Loucy (cell line): ENCODE measurements around the gene SIRPA.

Source experiments
- EZH2phosphoT487 ChIP-seq: fragments of 200-600 bp; IDR thresholded peaks from 2 replicates; pipeline ENCODE4 v1.6.1; 2018; ENCODE audit warnings: antibody characterized with exemption, mild to moderate bottlenecking, moderate library complexity, borderline replicate concordance
- TF ChIP-seq, protein P1 (sequence below): fragments of 200-600 bp; sonication (generic); conservative IDR thresholded peaks from 2 replicates; pipeline ENCODE4 v1.5.1; 2014; ENCODE audit warnings: mild to moderate bottlenecking, antibody characterized with exemption, low read length

DNA sequence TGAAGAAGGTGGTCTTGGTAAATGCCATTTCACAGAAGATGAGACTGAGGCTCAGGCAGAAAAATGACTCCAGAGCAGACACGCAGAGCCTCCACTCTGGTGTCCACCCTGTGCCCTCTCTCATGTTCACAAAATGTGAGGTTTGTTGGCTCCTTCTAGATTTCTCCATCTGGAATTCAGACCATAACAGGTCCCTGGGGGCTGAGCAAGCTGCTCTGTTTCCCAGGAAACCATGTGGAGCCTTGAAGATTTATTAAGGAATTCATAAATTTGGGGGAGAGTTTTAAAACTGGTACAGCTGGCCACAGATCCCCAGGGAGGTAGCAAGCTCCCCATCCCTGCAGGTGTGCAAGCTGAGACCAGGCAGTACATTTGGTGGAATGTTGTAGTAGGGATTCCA, 38.8 kb upstream of the SIRPA start:
- TF ChIP-seq, protein P1, sequence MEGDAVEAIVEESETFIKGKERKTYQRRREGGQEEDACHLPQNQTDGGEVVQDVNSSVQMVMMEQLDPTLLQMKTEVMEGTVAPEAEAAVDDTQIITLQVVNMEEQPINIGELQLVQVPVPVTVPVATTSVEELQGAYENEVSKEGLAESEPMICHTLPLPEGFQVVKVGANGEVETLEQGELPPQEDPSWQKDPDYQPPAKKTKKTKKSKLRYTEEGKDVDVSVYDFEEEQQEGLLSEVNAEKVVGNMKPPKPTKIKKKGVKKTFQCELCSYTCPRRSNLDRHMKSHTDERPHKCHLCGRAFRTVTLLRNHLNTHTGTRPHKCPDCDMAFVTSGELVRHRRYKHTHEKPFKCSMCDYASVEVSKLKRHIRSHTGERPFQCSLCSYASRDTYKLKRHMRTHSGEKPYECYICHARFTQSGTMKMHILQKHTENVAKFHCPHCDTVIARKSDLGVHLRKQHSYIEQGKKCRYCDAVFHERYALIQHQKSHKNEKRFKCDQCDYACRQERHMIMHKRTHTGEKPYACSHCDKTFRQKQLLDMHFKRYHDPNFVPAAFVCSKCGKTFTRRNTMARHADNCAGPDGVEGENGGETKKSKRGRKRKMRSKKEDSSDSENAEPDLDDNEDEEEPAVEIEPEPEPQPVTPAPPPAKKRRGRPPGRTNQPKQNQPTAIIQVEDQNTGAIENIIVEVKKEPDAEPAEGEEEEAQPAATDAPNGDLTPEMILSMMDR, result no peak
- TF ChIP-seq EZH2phosphoT487, result no peak
